CD4-positive, alpha-beta T cell treated with Interleukin-15 for 4 hours (primary cell): ENCODE results near the gene NT5M.

ENCODE experiments used
- DNase-seq: peaks from one replicate; pipeline ENCODE4 v3.0.0-alpha.2; 2020; ENCODE audit warnings: low spot score

The NT5M gene

DNA sequence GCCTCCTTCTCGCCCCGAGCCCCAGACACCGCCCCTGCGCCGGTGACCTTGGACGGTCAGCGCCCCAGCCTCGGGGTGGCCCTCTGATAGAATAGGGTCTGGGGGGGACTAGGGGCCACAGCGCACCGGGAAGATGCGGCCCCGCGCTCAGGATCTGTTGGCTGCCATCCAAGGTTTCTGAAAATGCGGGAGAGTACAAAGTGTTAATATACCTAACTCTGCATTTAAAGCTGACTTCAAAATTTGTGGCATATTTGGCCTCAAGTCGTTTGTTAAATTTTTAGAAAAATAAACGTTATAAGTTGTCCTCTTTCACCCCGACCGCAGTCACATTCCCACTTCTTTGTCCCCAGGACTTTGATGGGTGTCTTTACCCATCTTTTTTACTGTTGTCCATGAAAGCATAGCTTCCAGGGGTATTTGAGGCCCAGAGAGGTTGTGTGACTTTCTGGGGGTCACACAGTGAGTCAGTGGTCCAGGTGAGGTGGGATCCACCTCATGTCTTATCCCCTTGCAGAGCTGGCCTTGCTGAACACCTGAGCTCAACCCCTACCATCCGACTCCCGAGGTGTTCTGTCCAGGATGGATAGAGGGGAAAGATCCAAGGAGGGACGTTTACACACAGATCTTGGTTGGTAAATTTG lies 796 bp downstream of the NT5M start:
- no peak for DNase-seq

DNA sequence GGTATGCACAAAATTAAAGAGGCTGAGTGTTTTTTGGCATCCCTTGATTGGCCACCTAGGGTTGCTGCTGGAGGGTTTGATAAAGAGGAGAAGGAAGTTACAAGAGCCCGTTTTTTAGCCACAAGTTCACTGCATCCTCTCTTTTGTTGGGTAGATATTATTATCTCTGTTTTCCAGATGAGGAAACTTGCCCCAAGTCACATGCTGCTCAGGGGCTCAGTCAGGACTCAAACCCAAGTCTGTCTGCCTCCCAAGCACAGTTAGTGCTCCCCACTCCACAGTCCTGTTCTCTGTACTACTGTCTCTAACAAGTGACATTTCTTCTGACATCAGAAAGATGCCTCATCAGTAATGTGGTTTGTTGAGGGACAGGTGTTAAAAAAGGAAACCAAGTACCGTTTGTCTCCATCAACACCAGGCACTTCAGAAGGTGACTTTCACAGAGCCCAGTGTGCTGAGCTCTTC lies 1.4 kb downstream of the NT5M start:
- DNase-seq, result peak; percentile 51

GRCh38 chr17:17305281-17305801 lies 2.2 kb downstream of the NT5M start:
- peak; percentile 62 for DNase-seq

DNA sequence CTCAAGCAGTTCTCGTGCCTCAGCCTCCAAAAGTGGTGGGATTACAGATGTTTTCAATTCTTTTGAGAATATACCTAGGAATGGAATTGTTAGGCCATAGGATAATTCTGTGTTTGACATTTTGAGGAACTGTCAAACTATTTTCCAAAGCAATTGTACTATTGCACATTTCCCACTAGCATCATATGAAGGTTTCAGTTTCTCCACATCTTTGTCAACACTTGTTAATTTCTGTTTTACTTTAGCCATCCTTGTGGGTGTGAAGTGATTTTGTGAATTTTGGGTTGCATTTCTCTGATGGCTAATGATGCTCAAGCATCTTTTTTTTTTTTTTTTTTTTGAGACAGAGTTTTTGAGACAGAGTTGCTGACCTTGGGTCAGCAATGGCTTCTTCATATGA lies 6.2 kb downstream of the NT5M start:
- DNase-seq, result no peak

DNA sequence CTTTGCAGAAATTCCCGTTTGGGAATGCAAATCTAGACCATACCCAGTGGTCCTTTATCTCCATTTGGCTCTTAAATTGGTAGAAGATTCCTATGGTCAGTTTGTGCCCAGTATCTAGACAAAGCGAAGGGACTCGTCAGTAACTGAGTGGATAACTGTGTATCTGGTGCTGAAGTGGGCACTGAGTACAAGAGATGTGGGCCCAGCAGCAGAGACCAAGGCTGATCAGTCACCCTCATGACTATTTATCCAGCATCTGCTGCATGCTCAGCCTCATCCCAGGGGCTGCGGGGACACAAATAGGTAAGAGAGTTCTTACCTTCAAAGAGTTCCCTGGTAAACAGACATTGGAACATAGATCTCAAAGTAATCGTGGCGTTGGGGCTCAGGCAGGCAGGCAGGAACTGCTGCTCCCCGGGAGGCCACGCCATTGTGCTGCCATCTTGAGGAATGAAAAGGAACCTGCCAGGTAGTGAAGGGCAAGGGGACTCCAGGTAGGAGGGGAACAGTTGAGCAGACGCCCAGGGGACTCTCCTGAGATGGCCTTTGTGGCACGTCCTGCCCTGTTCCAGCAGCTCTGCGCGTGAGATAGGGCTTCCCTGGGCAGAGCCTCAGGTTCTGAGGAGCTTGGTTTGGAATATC lies 10.3 kb downstream of the NT5M start:
- DNase-seq, result peak; percentile 79

- DNase-seq, result no peak
Measured at GRCh38 chr17:17314501-17315071, 11.4 kb downstream of the NT5M start.

DNA sequence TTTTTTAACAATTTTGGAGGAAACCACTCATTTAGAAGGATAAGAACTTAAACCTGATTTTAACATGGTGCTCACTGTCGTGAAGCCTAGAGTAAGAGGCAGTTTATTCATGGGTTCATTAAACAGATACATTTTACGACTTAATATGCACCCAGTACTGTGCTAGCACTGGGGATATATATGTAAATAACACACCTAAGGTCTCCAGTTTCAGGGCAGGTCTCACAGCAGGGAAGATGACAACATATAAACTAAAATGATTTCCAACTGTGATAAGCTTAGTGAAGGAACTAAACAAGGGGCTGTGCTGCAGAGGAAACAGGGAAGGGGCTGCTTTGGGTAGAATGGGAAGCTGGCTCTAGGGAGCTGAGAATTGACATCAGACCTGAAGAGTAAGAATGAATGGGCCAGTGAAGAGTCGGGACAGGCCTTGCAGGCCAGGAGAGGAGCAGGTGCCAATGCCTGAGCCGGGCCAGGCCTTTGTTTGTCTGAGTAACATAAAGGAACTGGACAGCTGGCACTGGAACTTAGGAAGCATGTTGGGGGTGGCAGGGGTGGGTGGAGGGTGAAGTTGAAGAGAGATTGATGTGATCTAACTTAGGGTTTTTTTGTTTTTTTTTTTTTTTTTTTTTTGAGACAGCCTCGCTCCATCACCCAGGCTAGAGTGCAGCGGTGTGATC lies 12.1 kb downstream of the NT5M start:
- DNase-seq, result no peak

DNA sequence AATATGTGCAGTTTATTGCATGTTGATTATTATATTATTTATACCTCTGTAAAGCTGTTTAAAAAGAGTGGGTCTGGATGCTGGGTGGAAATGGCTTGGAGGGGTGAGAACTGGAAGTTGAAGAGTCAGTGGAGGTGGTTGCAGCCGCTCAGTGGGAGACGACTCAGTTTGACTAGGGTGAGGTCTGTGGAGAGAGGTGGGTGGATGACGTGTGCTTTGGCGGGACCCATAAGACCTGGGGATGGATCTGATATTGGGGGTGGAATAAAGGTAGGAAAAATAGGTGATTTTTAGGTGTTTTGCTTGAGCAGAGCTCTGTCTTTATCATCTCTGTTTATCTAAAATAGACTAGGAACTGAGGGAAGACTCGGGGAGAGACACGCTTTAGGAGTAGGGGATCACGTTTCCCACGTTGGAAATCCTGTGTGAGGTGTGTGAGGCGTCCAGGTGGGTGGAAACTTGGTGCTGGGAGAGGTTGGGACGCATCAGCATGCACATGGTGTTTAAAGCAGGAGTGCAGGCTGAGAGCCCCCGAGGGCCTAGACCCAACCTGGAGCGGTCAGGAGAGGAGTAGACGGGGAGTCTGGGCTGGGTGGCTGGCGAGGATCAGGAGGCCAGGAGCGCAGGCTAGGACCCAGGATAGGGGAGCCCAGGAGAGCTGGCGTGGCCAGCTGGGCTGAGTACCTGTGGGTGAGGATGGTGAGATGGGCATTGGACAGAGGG lies 17.2 kb downstream of the NT5M start:
- DNase-seq, result no peak

DNA sequence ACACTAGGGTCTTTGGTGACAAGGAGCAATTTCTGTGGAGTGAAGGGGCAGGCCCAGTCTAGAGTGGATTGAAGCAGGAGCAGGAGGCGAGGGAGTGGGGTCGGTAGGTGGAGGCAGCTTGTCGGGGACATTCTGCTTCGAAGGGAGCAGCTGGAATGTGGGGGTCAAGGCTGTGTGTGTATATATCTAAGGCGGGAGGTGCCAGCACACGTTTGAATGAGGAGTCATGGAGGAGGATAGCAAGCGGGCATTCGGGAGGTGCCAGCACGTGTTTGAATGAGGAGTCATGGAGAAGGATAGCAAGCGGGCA lies 17.7 kb downstream of the NT5M start:
- DNase-seq, result no peak

GRCh38 chr17:17321356-17322025 lies 18.3 kb downstream of the NT5M start:
- DNase-seq, result no peak

DNA sequence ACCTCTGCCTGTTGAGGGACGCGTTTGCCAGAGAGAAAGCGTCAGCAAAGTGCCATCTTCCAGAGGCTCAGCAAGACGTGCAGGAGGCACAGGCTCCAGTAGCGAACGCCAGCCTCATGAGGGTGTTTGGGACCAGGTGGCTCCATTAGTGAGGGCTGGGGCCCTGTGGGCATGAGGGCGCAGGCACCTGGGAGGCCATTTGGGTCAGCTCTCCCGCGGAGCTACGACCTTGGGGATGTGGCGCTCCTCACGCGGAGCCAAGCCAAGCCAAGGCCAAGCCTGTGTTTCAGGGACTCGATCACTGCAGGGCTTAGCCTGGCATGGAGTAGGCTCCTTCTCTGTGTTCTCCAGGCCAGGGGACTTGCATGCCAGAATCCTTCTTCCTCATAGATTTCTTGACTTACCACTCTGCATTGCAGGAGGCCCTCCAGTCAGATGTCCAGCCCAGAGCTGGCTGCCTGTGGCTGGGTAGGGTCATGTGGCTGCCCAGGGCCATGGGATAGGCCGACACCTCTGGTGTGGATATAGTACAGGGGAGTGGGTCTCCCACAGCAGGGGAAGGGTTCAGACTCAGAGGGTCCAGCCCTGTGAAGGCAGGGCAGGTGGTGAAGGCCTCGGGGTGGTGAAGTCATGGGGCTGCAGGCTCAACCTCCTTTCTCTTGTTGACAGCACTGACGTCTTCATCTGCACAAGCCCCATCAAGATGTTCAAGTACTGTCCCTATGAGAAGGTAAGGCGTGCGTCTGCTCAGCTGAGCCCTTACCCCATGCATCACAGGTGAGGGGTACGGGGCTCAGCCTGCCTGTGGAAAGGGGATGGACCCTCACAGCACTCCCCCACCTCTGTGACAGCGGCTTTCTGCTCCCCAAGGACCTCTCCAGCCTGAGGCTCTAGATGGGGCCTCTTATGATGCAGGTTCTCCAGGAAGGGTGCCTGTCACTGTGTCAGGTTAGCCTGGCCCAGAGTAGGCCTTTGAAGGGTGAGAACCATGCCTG lies 19.6 kb downstream of the NT5M start:
- no peak for DNase-seq

- DNase-seq, result no peak
Measured at GRCh38 chr17:17324616-17325015, 21.4 kb downstream of the NT5M start.

- DNase-seq, result no peak
Measured at GRCh38 chr17:17325228-17325627, 22.1 kb downstream of the NT5M start.

GRCh38 chr17:17325816-17326215 lies 22.6 kb downstream of the NT5M start:
- no peak for DNase-seq

GRCh38 chr17:17326275-17326875 lies 23.2 kb downstream of the NT5M start:
- DNase-seq, result no peak

- no peak for DNase-seq
Measured at GRCh38 chr17:17328251-17328650, 25.1 kb downstream of the NT5M start.

DNA sequence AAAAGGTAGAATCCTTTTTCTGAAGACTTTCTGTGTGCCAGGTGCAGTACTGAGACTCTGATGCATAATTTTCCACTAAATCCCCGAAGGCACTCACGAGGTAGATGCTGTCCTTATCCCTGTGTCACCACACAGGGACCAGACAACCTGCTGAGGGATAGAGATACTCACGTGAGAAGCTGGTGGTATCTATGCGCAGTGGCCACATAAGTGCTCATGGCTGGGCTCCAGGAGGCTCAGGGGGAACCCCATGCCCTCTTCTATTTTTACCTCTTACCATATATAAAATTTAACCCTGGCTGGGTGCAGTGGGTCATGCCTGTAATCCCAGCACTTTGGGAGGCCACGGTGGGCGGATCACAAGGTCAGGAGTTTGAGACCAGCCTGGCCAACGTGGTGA lies 38.3 kb downstream of the NT5M start:
- DNase-seq, result no peak

DNA sequence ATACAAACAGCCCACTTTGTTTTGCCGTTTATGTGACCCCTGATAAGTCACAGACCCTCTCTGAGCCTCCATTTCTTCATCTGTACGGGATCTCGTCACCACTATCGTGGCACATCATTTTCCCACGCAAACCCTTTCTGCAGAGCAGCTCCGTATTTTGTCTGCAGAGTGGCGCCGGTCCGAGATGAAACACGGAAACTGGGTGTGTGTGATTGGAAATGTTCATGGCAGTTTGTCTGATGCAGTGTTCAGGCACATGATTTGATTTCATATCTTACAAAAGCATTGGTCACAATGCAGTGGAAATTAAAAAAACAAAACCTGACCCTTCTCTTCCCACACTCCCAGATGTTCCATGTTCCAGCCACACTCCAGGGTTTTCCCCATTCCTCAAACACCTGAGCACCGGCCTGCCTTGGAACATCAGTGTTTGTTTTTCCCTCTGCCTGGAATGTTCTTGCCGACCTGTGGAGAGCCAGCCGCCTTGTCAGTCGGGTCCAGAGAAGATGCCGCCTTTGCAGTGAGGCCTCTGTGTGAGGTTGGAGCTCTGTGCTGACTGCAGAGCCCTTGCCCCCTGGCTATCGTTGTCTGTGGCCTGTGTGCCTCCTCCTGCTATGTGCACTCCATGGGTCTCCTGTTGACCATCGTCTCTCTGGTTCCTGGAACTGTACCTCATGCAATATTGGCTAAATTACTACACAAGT lies 39.2 kb downstream of the NT5M start:
- no peak for DNase-seq

- DNase-seq, result no peak
Measured at GRCh38 chr17:17343160-17343735, 40.1 kb downstream of the NT5M start.
